Tongue (tissue), 2 donors: Measurements from ENCODE around the gene CCDC198. TPM values are rescaled to one million over a fixed set of nuclear protein-coding genes. Genes with fewer than 3 reads are reported as not detected.

ENCODE experiments used
- DNase-seq: peaks from one replicate; pipeline ENCODE4 v3.0.0-alpha.2; 2015
- total RNA-seq: library from RNA; depleted of rRNA; stranded (reverse); fragments of >200 nt; gene quantifications from one replicate; pipeline ENCODE4 v1.2.3, GENCODE V29; 2014

CCDC198 gene, protein sequence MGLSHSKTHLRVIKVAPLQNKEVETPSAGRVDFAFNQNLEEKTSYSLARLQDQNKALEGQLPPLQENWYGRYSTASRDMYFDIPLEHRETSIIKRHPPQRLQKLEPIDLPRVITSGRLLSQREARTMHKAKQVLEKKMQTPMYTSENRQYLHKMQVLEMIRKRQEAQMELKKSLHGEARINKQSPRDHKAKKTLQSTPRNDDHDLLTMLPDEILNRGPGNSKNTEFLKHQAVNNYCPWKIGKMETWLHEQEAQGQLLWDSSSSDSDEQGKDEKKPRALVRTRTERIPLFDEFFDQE
- not detected for total RNA-seq

DNA sequence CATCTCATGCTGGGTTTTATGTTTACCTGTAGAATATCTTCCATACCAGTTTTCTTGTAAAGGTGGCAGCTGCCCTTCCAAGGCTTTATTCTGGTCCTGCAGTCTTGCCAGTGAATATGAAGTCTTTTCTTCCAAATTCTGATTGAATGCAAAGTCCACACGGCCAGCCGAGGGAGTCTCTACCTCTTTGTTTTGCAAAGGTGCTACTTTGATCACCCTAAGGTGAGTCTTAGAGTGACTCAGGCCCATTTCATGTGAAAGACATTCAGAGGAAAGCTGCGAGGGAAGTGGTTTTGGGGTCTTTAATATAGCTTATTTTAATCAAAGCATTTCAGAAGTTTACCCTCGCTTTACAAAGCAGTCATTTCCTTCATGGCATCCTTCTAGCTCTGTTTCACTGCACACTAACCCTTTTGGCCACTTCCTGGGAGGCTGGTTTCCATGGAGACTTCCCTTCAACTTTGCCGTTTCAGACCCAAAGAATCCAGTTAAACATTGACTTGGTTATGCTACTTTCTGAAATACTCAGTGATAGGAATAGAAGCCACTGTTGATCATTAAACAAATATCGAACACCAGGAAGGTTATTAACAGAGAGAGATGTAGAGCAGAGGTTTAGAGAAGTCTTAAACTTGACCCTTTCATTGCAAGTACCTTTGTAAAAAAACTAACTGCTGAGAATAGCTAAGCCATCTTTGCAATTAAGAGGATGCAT is at the start of gene CCDC198:
TSS of gene CCDC198 (minus strand) at position 391 of the 715 bp plus-strand sequence. CDS start at position 249, 142 bp downstream.
- no peak for DNase-seq

DNA sequence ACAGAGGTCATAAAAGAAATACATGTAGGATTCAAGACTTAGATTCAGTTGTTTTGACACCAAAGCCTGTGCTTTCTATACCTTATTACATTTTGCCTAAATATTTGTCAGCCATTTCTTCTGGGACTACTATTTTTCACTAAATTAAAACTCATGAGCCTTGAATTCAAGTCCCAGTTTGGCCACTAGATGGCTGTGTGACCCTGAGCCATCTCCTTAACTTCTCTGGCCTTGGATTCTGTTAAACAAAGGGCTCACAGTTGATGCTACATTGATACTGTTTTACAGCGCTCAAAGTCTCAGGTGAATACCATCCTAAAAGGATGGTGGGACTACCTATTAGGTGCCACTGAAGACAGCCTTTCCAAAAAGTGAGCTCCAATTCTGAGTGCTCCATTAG is 39.6 kb upstream of the CCDC198 start:
- DNase-seq, result peak; percentile 18

DNA sequence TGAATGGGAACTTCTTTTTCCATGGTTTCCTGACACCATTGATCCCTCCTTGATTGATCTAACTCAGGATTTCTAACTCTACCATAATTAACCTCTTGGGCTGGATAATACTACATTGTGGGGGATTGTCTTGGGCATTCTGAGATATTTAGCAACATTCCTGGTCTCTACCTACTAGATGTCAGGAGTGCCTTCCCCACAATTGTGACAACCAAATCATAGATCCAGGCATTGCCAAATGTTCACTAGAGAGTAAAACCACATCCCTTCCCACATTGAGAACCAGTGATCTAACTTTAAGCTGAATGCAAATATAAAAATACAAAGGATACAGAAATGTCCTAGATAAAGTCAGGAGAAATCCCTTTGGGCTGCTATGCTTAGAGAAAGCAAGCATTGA is 36.9 kb upstream of the CCDC198 start:
- no peak for DNase-seq

DNA sequence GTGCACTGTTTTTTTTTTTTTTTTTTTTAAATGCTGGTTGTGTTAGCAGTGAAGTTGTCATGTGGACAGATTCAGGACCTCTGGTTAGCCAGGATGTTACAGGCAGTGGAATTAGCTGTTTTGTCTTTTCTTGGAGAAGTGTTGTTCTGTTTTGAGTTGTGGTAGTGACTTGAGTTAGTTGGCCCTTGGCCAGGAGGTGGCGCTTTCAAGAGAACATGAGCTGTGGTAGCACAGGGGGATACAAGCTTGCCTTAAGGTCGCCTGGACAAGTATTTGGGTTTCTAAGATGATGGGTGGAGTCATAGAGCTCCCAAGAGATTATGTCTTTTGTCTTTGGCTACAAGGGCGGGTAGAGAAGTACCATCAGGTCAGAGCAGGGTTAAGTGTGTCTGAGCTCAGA is 33.3 kb upstream of the CCDC198 start:
- DNase-seq, result no peak

DNA sequence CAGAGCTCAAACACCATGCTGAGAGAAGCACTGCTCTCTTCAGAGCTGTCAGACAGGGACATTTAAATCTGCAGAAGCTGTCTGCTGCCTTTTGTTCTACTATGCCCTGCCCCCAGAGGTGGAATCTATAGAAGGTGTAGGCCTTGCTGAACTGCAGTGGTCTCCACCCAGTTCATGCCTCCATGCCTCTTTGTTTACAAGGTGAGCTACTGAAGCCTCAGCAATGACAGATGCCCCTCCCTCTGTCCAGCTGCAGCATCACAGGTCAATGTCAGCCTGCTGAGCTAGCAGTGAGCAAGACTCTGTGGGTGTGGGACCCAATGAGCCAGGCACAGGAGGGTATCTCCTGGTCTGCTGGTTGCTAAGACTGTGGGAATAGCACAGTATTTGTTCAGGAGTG is 25.4 kb upstream of the CCDC198 start:
- no peak for DNase-seq

DNA sequence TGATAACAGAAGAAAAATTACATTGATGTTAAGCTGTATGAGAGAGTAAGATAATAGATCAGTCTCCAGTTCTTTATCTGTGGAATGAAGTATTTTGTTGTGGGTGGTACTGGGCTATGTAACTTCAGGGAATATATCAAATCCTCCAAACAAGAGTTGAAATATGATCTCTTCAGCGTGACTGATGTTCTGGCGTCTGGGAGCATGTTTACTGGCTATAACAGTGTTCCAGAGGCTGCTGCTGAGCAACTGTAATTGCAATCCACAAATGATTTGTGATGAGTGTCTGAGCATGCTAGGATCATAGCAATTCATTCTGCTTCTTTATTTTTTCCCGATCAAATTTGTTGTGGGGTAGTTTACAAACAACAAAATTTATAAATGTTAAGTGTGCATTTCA is 18.6 kb upstream of the CCDC198 start:
- peak; percentile 68 for DNase-seq

DNA sequence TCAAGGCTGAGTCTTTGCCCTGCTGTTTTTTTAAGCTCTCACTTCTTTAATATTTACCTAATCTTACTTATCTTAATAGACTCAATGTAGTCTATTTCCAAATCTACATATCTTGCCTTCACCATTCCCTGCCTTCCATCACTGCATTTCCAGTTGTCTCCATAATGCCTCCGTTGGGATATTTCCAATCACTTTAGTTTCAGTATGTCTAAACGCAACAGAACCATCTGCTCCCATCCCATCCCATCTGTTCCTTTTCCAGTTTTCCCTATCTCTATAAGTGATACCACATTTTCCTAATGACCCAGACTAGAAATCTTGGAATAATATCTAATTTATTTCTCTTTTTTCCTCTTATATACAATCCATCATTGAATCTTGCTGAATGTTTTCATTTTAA is 15.1 kb upstream of the CCDC198 start:
- DNase-seq, result no peak

DNA sequence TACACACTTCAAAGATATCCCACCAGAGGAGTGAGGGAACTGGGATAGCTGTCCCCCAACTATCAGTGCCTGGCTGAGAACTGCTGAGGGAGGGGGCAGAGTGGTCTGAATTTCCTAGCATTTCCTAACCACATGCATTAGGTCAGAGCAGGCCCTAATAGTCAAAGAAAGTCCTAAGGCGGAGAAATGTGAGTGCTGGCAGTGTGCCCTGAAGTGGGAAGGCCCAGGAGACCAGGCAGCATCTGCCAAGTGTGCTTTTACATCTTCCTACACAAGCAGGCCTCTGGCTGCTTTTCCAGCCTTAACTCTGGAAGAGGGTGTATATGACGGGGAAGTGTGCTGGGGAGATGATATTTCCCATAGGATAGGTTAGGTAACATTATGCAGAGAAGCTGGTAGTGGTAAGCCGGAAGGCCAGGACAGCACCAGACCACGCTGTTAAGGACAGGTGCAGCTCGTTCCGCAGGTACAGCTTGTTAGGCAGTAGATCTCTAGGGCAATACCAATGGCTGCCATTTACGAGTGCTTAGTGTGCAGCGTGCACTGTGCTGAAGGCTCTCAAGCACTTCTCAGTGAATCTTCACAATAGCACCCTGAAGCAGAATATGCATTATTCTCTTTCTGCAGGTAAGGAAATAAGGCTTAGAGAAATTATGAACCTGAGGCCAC is 9.1 kb upstream of the CCDC198 start:
- DNase-seq, result peak; percentile 43

DNA sequence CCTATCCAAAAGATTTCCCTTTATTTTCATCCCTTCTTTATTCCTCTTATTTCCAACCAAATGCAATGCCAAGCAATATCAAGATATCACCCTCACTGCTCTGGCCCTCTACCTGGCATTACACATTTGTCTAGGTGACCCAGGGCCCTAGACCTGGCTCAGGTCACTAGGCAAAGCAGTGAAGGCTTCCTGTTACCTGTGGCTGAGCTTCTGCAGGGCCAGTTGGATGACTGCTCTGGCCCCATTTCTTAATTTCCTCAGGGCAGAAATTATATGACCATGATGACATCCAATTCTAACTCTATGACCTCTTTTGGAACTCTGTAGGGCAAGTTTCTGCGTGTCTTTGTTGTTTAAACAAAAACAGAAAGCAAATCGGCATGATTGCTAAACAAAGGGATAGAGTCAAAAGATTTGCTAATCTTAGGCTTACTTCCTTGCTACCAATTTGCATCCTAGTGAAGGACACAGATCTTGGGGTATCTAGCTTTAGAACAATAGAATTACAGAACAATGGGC is 7.4 kb upstream of the CCDC198 start:
- DNase-seq, result no peak

DNA sequence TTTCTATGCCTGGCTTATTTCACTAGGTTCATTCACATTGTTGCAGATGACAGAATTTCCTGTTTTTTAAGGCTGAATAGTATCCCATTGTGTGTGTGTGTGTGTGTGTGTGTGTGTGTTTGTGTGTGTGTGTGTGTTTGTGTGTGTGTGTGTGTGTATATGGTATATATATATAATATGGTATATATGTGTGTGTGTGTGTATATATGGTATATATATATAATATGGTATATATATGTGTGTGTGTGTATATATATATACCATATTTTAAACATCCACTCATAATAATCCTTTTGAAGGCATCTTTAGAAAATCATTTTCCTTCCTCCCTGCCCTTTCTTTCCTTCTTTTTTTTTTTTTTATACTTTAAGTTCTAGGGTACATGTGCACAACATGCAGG is 5.0 kb upstream of the CCDC198 start:
- DNase-seq, result no peak

DNA sequence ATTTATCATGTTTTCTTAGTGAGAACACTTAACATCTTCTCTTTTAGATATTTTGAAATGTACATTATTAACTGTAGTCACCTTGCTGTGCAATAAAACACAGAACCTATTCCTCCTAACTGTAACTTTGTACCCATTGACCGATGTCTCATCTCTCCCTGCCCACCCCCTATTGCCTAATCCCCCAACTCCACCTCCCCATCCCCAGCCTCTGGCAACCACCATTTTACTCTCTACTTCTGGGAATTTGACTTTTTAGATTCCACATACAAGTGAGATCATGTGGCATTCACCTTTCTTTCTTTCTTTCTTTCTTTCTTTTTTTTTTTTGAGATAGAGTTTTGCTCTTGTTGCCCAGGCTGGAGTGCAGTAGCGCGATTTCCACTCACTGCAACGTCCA is 4.4 kb upstream of the CCDC198 start:
- DNase-seq, result no peak

DNA sequence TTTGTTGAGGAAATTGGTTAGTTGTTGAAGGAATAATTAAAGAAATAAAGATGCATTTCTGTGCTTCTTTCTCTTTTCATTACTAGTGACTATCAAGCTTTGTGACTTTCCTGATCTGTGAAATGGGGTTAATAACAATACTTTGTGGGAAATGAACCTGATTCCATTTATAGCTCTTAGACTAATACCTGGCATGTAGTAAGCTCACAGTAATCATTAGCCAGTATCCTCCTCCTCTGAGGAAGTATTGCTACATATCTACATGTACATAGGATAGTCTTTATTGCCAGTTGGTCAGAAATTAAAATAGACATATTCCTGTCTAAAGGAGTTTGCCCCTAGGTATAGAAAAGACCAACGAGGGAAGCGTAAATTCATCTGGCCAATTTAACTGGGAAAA is 1.8 kb upstream of the CCDC198 start:
- DNase-seq, result no peak

DNA sequence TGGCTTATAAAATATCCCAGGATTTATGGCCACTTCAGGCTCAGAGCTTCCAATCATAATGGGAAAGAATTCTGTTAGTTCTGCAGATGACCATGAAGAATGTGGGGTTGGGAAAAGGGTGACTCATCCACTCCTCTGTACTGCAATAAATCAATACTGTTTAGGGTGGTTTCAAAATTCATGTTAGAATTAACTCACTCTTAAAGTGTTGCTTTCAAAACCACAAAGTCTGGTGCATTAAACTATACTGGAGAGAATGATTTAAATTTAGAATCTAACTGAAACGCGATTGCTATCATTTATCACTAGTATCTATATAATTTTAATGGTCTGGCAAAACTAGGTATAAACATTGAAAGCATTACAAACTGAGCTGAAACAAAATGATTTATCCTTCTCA is 798 bp downstream of the CCDC198 start:
- DNase-seq, result no peak

DNA sequence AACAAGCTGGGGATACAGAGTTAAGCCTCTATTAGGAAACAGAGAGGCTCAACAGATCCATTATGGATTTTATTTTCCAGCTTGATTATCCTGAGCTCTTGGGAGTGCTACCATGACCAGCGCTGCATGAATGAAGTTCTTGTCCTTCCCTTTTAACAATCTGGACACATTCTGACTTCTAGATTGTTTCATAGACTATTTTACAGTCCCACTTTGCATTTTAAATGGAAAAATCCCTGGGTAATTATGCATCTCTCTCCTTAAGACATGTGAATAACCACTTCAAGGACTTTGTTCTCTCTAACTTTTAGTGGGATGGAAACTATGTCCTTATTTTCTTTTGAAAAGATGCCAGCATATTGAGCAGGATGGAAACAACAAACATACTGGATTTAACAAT is 2.0 kb downstream of the CCDC198 start:
- DNase-seq, result no peak

DNA sequence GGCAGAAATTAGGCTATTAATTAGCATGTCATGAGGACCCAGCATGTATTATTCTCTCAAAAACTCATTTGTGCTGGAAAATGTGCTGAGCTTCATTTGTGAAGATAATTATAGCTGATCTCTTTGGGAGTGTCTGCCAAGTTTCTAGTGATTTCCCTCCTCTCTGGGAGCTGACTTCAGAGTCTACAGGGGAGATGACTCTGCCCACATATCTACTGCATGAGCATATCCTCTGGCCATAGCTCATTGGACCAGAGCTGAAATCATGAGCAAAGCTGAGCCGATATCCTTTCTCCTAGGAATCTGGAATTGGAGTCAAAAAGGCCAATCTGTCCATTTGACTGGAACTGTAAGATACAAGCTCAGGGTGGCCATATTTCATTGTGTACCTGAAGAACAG is 5.9 kb downstream of the CCDC198 start:
- no peak for DNase-seq

DNA sequence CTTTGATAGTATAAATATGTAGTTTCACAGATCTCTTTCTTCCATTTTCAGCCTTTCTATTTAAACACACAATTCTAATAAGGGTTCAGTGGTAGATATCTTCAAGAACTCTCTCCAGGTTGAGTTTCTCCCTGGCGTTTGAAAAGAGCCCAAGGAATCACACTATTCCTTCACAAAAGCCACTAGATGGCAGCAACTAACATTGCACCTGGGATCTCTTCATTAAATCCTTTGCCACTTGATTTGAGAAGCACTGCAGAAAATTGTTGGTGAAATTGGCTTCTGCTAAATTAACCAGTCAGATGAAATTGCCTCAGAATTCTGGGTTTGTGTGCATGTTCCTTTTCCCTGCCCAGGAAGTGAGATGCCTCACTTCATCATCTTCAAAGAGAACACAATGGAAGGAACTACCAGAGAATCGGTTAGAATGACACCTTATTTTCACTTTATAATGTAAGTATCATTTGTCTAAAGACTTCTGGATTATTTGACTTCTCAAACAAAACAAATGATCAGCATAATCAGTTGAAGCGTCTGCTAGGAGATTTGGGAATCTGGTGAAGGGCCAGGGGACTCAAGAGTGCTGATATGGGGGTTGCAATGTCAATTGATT is 6.8 kb downstream of the CCDC198 start:
- DNase-seq, result peak; percentile 71

DNA sequence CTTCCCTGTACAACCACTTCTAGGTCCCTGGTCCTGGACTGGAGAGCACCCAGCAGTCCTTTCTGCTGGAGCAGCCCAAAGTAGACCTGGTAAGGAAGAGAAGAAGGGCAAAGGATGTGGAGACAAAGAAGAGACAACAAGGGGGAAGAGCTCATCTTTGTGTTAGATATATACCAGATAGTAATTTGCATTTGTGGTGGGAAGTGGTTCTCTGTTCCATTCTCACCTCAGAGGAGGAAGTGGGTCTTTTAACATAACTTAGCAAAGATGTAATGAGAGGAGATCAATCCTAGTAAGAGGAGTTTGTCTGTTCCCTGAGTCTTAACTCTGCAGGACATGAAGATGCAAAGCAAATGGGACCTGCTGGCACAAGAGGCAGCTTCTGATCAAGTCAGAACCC is 8.0 kb downstream of the CCDC198 start:
- DNase-seq, result no peak

DNA sequence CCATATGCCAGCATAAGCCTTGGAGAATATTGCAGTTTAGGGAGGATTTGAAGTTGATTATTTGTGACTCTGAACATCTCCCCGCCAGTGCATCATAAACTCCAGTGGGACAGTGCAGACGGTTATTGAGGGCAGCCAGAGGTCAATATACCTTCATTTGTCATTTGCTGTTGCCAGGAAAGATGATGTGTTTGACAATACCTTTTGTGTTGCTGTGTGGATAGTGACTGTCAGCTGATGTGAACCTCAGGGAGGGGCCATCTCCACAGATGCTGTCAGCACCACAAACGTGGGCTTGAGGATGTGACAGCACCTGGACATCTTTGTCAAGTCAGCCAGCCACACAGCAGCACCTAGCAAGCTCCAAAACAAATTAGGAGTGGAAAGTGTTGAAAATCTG is 11.5 kb downstream of the CCDC198 start:
- DNase-seq, result no peak

DNA sequence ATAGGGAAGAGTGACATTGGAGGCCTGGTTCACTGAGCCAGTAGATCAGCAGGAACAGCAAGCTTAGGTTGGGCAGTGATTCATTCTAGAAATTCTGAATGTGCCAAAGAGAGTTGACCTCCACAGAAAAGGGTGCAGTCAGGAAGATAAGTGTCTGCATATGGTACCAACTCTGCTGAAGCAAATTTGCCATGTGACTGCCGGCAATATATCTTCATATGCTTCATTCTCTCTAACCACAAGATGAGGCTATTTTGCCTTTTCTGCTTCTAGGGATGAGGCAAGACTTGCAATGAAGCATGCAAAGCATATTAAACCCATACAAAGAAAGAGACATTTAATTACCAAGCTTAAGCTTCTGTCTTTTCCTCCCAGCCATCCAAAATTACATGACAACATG is 13.6 kb downstream of the CCDC198 start:
- no peak for DNase-seq

DNA sequence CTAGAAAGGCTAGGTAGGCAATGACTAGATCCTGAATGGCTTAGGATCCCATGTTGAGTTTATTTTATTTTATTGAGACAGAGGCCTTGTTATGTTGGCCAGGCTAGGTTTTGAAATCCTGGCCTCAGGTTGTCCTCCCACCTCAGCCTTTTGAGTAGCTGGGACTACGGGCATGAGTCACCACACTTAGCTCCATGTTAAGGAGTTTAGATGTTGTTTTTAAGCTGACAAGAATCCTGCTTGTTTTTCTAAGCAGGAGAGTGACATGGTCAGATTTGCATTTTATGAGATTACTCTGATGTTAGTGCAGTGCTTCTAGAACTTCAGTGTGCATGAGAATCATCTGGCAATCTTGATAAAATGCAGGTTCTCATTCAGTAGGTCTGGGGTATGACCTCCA is 14.5 kb downstream of the CCDC198 start:
- DNase-seq, result no peak

DNA sequence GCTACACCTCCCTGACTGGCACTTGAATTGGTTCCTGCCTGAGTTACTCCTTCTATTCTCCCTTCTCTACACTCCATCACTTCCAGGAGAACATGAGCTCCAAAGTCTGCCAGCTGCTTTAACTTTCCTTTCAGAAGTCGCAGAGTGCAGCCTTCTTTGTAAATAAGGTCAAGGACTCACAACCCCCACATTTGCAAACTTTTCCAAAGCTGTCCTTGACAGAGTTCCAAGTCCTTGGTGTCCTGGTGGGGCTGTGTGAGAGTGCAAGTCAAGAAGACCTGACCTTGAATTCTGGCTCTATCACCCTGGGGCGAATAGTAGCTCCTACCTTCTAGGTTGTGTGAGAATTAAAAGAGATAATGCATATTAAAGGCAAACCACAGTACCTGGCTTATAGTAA is 15.6 kb downstream of the CCDC198 start:
- DNase-seq, result no peak

DNA sequence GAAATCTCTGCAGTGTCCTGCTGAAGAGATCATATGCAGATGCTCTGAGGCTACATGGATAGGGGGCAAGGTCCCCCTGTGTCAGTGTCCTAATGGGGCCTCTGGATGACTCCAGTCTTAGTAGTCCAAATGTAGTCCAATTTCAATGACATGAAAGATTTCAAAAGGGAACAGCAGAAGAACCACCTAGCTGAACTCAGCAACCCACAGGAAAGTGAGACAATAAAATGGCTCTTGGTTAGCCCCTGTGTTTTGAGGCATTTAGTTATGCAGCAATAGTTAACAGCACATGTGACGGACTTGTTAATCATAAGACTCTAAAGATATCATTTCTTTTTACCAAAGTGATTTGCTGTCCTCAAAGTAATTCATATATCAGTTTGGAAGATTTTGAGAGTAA is 22.7 kb downstream of the CCDC198 start:
- DNase-seq, result no peak
